ENCODE measurements around the gene AMFR.

DNA sequence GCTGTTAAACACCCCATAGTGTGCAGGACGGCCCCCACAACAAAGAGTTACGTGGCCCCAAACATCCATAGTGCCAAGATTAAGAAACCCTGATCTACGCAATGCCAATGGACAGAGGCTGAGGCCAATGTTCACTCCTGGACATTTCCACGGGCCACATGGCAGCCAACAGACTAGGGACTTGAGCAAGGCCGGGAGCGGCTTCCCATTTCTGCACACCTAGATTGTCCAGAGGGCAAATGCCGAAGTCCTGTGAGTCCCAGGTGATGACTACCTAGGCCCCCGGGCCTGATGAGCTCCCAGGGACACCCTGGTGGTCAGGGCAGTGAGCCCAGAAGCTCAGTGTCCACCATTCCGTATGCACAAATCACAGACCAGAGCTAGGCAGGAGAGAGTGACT lies 95.5 kb downstream of the AMFR start:
- TF ChIP-seq, protein P1, sequence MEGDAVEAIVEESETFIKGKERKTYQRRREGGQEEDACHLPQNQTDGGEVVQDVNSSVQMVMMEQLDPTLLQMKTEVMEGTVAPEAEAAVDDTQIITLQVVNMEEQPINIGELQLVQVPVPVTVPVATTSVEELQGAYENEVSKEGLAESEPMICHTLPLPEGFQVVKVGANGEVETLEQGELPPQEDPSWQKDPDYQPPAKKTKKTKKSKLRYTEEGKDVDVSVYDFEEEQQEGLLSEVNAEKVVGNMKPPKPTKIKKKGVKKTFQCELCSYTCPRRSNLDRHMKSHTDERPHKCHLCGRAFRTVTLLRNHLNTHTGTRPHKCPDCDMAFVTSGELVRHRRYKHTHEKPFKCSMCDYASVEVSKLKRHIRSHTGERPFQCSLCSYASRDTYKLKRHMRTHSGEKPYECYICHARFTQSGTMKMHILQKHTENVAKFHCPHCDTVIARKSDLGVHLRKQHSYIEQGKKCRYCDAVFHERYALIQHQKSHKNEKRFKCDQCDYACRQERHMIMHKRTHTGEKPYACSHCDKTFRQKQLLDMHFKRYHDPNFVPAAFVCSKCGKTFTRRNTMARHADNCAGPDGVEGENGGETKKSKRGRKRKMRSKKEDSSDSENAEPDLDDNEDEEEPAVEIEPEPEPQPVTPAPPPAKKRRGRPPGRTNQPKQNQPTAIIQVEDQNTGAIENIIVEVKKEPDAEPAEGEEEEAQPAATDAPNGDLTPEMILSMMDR (IDR thresholded peaks at IDR 0.05 in 8 of 11, conservative IDR thresholded peaks at IDR 0.05 in 3 of 11), result no peak
- TF ChIP-seq POLR2A (IDR thresholded peaks at IDR 0.05), result no peak

All from spleen (tissue), 7 donors.